GM13977 (cell line): ENCODE data around the gene HSPB1.
"Not testable (repeated sequence)": the region's sequence is repeated elsewhere in the genome, so short reads cannot be mapped to it uniquely, and the experiment has no call there.

Experiments
- DNase-seq: peaks from one replicate; pipeline ENCODE4 v3.0.0; 2012; ENCODE audit warnings: low spot score
- CTCF ChIP-seq: IDR thresholded peaks from 2 replicates; pipeline ENCODE4 v1.5.1; 2012; ENCODE audit warnings: mild to moderate bottlenecking, control low read depth; ENCODE audit not compliant: insufficient read depth; ENCODE audit errors: extremely low read depth, missing control alignments
- in situ Hi-C: fragments of 300-500 bp; cut with MboI; formaldehyde crosslinking; loops from one replicate; pipeline ENCODE4 v1.12.0; 2022; ENCODE audit warnings: low sequenced_read_pairs, low pct_unique_long_range_greater_than_20kb, mixed read lengths, inconsistent platforms; ENCODE audit not compliant: unreplicated experiment

Gene HSPB1

DNA sequence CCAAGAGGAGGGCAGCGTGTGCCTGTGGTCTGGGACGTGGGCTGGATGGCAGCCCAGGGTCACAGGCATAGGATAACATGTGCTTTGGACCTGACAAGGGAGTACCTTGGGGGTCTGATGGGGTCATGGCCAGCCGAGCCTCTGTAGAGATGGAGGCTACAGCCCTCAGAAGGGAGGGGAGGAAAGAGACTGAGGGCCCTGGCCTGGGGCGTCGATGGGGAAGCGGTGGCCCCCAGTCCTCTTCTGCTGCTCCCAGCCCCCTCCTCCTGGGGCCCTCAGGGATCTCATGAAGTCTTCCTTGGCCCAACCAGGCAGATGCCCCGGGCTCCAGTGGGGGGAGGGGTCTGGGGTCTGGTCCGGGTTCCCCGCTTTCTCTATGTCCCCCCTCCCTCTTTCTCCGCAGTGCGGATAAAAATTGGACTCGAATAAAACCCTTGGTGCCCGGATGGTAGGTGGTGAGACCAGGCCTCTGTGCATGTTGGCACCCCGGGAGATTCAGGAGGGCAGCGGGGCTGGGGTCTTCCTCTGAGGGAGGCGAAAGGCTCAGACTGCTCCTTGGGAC, 15.6 kb upstream of the HSPB1 start:
- no peak for TF ChIP-seq CTCF
- no peak for DNase-seq
- in situ Hi-C loops = no loop called here

GRCh38 chr7:76290847-76291350, 11.6 kb upstream of the HSPB1 start:
- in situ Hi-C loops, DNase-seq: not testable (repeated sequence)

GRCh38 chr7:76291351-76292212, 10.9 kb upstream of the HSPB1 start:
- peak; percentile 97 for TF ChIP-seq CTCF
- in situ Hi-C loops = no loop called here
- peak; percentile 90 for DNase-seq

DNA sequence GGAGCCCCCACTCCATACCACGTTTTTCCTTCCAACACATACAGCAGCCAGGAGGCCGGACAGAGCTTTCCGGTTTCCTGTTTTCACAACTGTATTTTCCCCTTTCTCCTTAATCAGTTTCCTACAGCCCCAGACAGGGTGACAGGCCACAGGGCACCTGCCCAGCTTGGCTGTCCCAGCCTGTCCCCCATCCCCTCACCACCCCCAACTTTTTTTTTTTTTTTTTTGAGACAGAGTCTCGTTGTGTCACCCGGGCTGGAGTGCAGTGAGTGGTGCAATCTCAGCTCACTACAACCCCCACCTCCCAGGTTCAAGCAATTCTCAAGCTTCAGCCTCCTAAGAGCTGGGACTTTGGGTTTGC, 10.3 kb upstream of the HSPB1 start:
- in situ Hi-C loops = no loop called here
- no peak for DNase-seq
- TF ChIP-seq CTCF = no peak

- DNase-seq, in situ Hi-C loops: not testable (repeated sequence)
Measured at GRCh38 chr7:76292911-76293310, 9.6 kb upstream of the HSPB1 start.

- DNase-seq = no peak
- in situ Hi-C loops = no loop called here
- no peak for TF ChIP-seq CTCF
Measured at GRCh38 chr7:76293407-76293901, 9.0 kb upstream of the HSPB1 start.

DNA sequence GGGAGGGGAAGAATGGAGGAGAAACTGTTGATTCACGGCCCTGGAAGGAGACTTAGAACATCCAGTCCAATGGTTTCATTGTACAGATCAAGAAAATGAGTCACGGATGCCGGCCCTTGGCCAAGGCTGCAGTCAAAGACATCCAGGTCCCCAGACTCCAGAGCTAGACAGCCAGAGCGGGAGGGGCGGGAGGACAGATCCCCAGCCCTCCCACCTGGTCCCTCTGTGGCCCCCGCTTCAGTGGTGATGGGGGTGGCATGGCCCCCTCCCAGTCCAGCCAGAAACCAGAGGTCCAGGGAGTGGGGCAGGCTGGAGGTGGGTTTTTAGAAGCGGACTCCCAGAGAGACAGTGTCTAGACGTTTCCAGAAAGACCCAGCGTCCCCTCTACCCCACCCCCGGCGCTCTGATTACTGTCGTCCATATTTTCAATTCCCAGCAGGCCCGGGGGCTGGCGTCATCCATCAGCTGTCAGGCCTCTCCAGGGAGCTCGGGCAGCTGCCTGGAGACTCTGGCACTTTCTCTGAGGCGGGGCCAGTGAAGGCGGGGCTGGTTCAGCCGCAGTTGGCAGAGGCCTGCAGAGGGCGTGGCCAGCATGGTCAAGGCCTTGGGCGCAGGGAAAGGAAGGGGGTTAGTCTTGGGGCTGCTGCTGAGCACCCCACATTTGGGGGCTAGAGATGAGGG, 8.0 kb upstream of the HSPB1 start:
- no peak for DNase-seq
- in situ Hi-C loops = no loop called here
- no peak for TF ChIP-seq CTCF
